ENCODE results near the gene WDR93.

WDR93 gene

DNA sequence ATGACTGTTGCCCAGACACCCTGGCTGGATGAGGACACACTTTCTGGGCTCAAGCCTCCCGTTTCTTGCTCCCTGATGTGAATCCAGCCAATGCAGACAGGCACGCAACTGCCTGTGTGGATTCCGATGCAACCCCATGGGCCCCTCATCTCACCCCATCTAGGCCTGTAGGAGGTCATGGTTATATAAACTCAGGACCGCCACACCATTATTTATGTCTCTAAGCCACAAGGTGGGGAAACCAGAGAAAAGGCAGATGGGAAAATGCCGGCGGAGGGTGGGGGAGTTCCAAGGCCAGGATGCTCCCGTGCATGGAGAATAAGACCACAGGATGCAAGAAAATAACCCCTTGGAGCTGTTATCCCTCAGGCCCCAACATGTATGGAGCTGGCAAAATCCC lies 58.4 kb downstream of the WDR93 start:
- no peak overlapping the region for H3K4me3 ChIP-seq (ENCODE audit: low read depth, low read length)
- CTCF ChIA-PET = interaction anchor here (0.7 to 4.7 kb wide), 4 partner anchors 9 to 133 kb away, joined by 3 to 25 read pairs (median 10); no protein-coding TSS in a partner anchor
- POLR2A ChIA-PET = interaction anchor here (2.1 kb wide), 1 partner anchor 9 kb away, joined by 8 read pairs; no protein-coding TSS in a partner anchor

GRCh38 chr15:89749526-89749925 lies 58.9 kb downstream of the WDR93 start:
- ChIA-PET POLR2A (interaction anchor here (2.1 kb wide), 1 partner anchor 9 kb away, joined by 8 read pairs; no protein-coding TSS in a partner anchor), CTCF (interaction anchor here (1.0 to 4.7 kb wide), 4 partner anchors 9 to 344 kb away, joined by 3 to 25 read pairs (median 10); no protein-coding TSS in a partner anchor)
- Histone ChIP-seq H3K36me3 (ENCODE audit: control insufficient read depth in 2 of 2, insufficient read depth in 1 of 2, low read length in 2 of 2) (no peaks in the 10 kb centered on the region; a peak in 1 of 3 replicates), H3K27ac (ENCODE audit: extremely low read depth, low read depth, low read length) (0 out of 2 replicates have a peak overlapping the region, but pooled peaks have one; percentile 77), H3K4me1 (ENCODE audit: control insufficient read depth, insufficient read depth, low read length) (peaks cover 8% of the 10 kb centered on the region; the same call in 1 of the 2 replicates), H3K4me3 (ENCODE audit: low read depth, low read length) (no peak overlapping the region), H3K9me3 (ENCODE audit: control insufficient read depth, insufficient read depth, low read depth, low read length) (no peaks in the 10 kb centered on the region)
- no peak for TF ChIP-seq ZNF391 (tag by site-specific recombination; IDR thresholded peaks at IDR 0.05; ENCODE audit: borderline replicate concordance, low read depth)
- TF ChIP-seq ZBTB8A (tag by site-specific recombination; IDR thresholded peaks at IDR 0.05) = no peak
- no peak for TF ChIP-seq ZNF747 (tag by site-specific recombination; IDR thresholded peaks at IDR 0.05)
- TF ChIP-seq ZNF16 (tag by site-specific recombination; IDR thresholded peaks at IDR 0.05; ENCODE audit: low read depth) = no peak
- TF ChIP-seq, protein P1, sequence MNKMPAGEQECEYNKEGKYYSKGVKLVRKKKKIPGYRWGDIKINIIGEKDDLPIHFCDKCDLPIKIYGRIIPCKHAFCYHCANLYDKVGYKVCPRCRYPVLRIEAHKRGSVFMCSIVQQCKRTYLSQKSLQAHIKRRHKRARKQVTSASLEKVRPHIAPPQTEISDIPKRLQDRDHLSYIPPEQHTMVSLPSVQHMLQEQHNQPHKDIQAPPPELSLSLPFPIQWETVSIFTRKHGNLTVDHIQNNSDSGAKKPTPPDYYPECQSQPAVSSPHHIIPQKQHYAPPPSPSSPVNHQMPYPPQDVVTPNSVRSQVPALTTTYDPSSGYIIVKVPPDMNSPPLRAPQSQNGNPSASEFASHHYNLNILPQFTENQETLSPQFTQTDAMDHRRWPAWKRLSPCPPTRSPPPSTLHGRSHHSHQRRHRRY (tag by site-specific recombination; IDR thresholded peaks at IDR 0.05) = no peak
- no peak for TF ChIP-seq ZNF776 (tag by site-specific recombination; IDR thresholded peaks at IDR 0.05; ENCODE audit: borderline replicate concordance)
- TF ChIP-seq ZNF274 (IDR thresholded peaks at IDR 0.05; ENCODE audit: low read length) = no peak
- TF ChIP-seq ZNF274 (tag by site-specific recombination; IDR thresholded peaks at IDR 0.05; ENCODE audit: borderline replicate concordance) = no peak
- TF ChIP-seq RBAK (tag by site-specific recombination; IDR thresholded peaks at IDR 0.05) = no peak
- no peak for TF ChIP-seq ZNF629 (tag by site-specific recombination; IDR thresholded peaks at IDR 0.05)
- TF ChIP-seq ZNF18 (tag by site-specific recombination; IDR thresholded peaks at IDR 0.05) = no peak
- TF ChIP-seq MEIS1 (CRISPR knock-in tag; IDR thresholded peaks at IDR 0.05; ENCODE audit: borderline replicate concordance) = no peak
- no peak for TF ChIP-seq ZNF660 (tag by site-specific recombination; IDR thresholded peaks at IDR 0.05)
- TF ChIP-seq SP3 (tag by site-specific recombination; IDR thresholded peaks at IDR 0.05) = no peak
- no peak for TF ChIP-seq ZNF157 (tag by site-specific recombination; IDR thresholded peaks at IDR 0.05)
- TF ChIP-seq KLF1 (tag by site-specific recombination; IDR thresholded peaks at IDR 0.05) = no peak
- no peak for TF ChIP-seq ZNF785 (tag by site-specific recombination; IDR thresholded peaks at IDR 0.05)
- TF ChIP-seq ZNF133 (tag by site-specific recombination; IDR thresholded peaks at IDR 0.05) = no peak
- no peak for TF ChIP-seq ZNF510 (tag by site-specific recombination; IDR thresholded peaks at IDR 0.05; ENCODE audit: insufficient replicate concordance)
- TF ChIP-seq ZNF658 (tag by site-specific recombination; IDR thresholded peaks at IDR 0.05) = no peak

More for the DNA sequence above, 58.4 kb downstream of the WDR93 start:
- H3K27ac ChIP-seq (ENCODE audit: extremely low read depth, low read depth, low read length) = no peak overlapping the region
- no peaks in the 10 kb centered on the region; a peak in 1 of 3 replicates for H3K36me3 ChIP-seq (ENCODE audit: control insufficient read depth in 2 of 2, insufficient read depth in 1 of 2, low read length in 2 of 2)
- TF ChIP-seq ZNF558 (tag by site-specific recombination; IDR thresholded peaks at IDR 0.05) = no peak
- H3K4me1 ChIP-seq (ENCODE audit: control insufficient read depth, insufficient read depth, low read length) = peaks cover 8% of the 10 kb centered on the region; the same call in 1 of the 2 replicates
- H3K9me3 ChIP-seq (ENCODE audit: control insufficient read depth, insufficient read depth, low read depth, low read length) = no peaks in the 10 kb centered on the region
